Renal pelvis (tissue), 4 donors: ENCODE results near the gene BTNL8. TPM values are rescaled to one million over a fixed set of nuclear protein-coding genes. Genes with fewer than 3 reads are reported as not detected.

Source experiments
- DNase-seq: peaks from one replicate; pipeline ENCODE4 v3.0.0-alpha.2; 2013
- polyA plus RNA-seq, 3 donors: library from polyadenylated mRNA; unstranded; fragments of 120-200 nt; gene quantifications; one replicate each; pipeline ENCODE4 v1.2.1, GENCODE V29; 2013; ENCODE audit not compliant: insufficient read length in 3 of 3

BTNL8 gene
- polyA plus RNA-seq, 3 donors, result 0.34 to 1.1 (median 0.56) TPM

DNA sequence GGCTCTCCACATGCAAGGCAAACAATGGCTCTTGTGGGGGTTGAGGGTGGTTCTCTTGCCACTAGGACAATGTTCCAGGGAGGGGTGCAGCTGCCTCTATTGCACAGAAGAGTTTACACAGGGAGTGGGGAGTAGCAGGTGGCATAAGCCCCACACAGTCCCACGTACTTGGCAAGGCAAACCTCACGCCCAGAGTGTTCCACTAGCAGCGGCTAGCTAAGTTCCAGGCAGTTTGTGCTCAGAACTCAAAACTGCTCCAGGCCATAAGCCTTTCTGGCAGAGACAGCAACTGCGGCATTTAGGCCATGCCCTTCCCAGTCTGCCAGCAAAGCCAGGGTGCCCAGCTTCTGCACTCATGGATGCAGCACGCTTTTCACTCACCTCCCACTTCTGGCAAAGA is 60.7 kb downstream of the BTNL8 start:
- DNase-seq, result no peak

DNA sequence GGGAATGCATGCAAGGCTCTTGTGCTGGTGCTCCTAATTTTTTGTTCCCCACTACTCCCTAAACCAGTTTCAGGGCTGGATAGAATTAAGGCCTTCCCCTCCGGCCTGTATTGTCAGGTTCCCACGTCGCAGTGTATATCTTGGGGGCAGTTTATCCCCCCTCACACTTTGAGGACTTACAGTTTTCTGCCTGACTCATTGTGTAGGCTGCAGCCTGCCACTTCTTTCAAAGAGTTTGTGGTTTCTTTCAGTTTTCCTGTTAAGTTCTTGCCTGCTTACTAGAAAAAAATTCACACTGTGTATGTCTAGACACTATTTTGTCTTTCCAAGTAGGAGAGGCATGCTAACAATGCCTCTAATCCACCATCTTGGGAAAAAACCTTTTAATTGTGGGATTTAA is 61.2 kb downstream of the BTNL8 start:
- DNase-seq, result no peak

DNA sequence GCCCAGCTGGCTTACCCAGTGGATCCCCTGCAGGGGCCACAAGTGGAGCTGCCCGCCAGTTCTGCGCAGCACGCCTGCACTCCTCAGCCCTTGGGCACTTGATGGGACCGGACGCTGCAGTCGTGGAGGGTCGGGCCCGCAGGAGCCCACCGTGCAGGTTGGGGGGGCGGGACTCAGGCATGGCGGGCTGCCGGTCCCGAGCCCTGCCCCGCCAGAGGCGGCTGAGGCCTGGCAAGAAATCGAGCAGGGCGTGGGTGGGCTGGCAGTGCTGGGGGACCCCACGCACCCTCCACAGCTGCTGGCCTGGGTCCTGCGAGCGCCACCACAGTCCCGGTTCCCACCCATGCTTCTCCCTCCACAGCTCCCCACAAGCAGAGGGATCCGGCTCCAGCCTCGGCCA is 70.4 kb downstream of the BTNL8 start:
- DNase-seq, result no peak

DNA sequence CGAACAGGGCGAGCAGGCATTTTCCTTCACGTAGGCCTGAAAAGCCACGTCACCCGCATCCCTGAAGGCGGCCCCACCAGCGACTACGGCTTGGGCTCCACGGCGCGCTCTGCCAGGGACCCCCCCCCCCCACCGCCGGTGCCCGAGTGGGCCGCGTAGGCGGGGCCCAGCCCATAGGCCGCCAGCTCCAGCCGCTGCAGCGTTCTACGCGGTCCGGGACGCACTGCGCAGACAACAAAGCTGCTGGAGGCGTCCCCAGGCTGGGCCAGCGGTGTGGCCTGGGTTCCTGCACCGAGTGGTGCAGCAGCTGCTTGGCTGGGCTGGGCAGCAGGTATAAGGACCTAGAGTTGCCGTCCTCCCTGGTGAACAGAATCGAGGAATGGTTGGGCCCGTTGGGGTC is 71.4 kb downstream of the BTNL8 start:
- no peak for DNase-seq

DNA sequence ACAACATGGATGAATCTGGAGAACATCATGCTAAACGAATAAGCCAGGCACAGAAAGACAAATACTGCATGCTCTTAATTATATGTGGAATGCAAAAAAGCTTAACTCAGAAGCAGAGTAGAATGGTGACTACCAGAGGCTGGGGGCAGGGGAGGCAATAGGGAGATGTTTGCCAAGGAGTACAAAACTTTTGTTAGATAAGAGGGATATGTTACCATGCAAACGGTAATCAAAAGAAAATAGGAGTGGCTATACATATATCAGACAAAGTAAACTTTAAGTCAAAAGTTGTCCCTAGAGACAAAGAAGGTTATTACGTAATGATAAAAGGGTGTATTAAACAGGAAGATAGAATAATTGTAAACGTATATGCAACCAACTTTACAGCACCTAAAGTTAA is 71.9 kb downstream of the BTNL8 start:
- no peak for DNase-seq

DNA sequence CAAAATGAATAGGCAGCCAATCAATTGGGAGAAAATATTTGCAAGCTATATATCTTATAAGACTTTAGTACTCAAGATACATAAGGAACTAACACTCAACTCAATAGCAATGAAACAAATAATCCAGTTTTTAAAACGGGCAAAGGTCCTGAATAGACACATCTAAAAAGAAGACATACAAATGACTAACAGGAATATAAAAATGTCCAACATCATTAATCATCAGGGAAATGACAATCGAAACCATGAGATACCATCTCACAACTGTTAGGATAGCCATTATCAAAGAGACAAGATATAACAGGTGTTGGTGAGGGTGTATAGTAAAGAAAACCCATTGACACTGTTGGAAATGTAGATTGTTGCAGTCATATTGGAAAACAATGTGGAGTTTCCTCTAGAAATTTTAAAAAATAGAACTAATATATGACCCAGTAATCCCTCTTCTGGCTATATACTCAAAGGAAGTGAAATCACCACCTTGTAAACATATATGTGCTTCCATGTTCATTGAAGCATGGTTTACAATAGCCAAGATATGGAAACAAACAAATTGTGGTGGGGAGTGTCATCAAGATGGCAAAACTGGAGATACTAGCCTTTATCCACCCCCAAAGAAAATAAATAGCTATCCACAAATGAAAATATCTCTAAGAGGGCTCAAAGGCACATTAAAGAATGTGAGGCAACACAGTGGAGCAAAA is 75.8 kb downstream of the BTNL8 start:
- no peak for DNase-seq

DNA sequence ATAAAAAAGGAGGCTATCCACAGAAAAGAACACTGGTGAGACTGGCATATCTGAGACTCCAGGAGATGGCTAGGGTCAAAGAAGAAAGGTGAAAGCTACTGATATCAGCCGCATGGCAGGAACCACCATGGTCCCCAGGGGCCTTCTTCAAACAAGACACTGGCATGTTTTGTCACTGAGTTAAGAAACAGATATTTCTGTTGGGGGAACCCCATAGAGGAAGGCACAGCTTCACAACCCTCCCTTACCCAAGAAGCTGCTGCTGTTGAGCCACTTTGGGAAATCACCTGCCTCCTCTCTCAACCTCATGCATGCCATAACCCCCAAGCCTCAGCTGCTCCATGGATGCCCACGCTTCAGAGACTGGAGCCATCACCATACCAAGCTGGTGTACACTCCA is 76.4 kb downstream of the BTNL8 start:
- DNase-seq, result no peak

DNA sequence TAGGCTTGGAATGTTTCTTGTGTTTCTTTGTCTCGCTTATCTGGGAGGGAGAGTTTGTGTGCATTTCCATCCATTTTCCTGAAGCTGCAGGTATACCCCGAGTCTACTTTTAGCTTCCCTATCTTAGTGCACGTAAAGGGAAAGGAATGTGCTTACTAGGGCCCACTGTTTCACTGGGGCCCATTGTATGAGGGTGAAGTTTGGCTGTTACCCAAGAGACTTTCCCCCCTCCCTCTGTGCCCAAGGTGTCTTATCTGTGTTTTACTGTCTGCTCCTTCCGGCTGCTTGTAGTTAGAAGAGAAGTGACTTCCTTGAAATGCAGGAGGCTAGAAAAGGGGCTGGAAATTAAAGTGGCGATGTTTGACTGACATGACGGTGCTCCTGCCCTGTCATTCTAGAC is 77.6 kb downstream of the BTNL8 start:
- no peak for DNase-seq

DNA sequence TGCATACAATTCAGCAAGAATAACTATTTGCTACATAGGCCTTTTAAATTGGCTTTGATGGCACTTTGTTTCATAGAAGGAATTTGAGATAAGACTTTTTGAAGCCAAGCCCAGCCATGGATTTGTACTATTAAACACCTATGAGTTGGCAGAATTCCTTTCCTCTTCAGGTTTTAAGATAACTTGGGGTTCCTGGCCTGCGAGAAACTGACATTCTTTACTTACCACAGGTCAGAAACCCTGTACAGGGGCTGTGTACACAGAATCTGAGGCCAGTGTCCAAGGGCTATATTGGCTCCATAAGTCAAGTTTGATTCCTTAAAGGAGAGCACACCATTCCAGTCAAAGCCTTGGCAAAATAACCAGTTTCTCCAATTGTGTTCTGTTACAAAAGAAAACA is 78.9 kb downstream of the BTNL8 start:
- DNase-seq, result no peak

DNA sequence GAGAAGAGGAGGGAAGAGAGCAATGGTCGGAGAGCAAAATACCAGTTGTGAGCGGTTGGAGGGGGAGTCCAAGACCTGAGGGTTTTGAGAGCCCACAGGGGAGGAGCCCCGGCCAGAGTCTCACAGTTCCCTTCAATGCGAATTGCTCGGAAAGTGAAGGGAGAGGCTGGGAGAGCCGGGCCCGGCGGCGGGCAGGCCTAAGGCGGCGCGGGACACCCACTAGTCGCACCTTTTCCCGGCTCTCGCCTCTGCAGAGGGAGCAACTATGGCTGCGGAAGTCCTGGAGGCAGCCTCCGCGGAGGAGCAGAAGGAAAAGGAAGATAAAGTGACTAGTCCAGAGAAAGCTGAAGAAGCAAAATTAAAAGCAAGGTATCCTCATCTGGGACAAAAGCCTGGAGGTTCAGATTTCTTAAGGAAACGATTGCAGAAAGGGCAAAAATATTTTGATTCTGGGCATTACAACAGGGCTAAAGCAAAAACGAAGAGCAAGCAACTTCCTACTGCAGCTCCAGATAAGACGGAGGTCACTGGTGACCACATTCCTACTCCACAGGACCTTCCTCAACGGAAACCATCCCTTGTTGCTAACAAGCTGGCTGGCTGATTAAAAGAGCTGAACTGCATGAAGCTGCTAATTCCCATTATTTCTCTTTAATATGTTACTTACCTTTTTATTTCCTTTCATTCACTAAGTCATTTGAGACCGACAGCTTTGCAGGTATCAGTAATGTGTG is 83.2 kb downstream of the BTNL8 start:
- no peak for DNase-seq

DNA sequence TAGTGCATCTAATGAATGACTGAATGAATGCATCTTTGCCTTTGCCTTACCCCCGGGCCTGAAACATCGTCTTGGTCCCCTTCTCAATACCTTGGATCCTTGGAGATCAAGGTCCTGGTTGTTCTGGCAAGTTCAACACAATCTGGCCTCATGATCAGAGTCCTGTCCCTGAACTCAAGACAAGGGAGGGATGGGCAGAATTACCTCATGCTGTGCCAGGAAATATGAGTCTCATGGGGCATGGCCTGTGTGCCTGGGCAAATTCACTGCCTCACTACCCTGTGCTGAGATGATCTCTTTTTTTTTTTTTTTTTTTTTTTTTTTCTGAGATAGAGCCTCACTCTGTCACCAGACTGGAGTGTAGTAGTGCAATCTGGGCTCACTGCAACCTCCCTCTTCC is 89.1 kb downstream of the BTNL8 start:
- no peak for DNase-seq

DNA sequence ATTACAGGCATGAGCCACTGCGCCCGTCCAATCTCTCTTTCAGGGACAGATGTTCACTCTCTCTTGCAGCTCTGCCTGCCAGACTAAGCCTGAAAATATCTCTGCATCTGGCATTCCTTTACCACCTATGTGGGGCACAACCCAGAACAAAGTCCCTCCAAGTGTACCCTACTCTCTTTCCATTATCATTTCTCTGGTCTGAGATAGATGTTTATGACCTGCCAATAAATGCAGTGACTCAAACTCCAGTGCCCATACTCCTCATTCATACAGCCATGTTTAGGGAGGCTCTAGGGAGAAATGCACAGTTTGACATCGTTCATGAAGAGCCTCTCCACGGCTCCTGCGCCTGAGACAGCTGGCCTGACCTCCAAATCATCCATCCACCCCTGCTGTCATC is 89.6 kb downstream of the BTNL8 start, which contains the start of gene BTNL3:
Gene BTNL3 (plus strand): TSS at position 255 of the 400 bp plus-strand sequence. CDS start 183 bp downstream, outside the sequence.
- no peak for DNase-seq

DNA sequence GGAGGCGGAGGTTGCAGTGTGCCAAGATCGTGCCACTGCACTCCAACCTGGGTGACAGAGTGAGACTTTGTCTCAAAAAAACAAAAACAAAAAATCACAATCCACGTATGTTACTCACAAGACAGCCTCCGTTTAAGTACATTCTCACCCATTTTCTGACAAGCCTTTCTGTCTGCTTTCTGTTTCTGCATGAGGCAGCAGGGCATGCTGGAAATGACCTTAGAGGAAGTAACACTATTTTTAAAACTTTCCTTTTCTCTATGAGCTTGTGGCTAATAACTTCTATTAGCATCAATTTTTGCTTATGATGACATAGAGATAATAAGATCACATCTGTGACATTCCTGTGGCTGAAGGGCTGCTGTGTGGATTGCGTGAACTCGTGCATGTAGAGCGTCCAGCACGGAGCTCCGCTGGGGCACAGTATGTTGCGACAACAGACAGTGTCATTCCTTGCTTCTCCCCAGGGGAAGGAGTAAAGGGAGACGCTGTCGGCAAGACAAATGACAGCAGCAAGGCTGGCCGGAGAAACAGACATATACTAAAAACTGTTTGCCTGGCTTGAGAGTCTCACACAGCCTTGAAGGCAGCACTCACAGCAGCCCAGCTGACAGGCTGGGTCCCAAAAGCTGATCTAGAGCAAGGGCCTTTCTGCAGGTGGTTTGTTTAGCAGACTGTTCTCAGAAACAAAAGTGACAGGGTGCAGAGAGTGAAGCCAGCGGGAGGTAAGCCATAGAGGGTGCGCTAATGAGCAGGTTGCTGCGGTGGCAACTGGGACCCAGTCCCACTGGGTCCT is 91.3 kb downstream of the BTNL8 start:
- no peak for DNase-seq

DNA sequence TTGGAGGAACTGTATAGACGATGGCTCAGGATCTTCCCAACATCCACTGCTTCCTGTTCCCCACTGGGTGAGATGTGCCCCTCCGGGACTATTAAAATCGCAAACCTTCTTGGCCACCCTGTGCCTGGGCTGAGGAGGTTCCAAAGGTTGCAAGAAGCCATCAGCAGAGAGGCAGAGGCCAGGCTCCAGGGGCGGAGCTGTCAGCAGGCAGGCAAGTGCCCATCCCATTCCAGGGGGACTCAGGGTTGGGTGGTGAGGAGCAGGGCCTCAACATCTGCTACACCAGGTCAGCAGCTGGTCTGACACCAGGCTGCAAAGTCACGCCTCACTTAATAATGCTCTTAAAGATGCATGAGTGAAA is 91.9 kb downstream of the BTNL8 start:
- no peak for DNase-seq

Other genes with a start within 250 kb of the BTNL8 start
- 10 to 100 TPM; 29.1 to 36.6 (median 33.7) TPM for gene FLT4, start 249.6 kb upstream of the BTNL8 start, polyA plus RNA-seq
- not detected for gene OR2Y1, start 159.1 kb upstream of the BTNL8 start, polyA plus RNA-seq
- gene MGAT1, start 96.4 kb upstream of the BTNL8 start, polyA plus RNA-seq, result 10 to 100 TPM; 79.0 to 89.7 (median 89.1) TPM
- gene ZFP62, start 37.9 kb upstream of the BTNL8 start, polyA plus RNA-seq, result 10 to 100 TPM; 56.0 to 71.9 (median 61.9) TPM
- under 1 TPM in 1 of 3 donors, not detected in 2; 0.09 TPM for gene BTNL3, start 89.7 kb downstream of the BTNL8 start, polyA plus RNA-seq
- 10 to 100 TPM in 2 of 3 donors, 1 to 10 TPM in 1; 5.3 to 14.7 (median 10.2) TPM for gene BTNL9, start 141.1 kb downstream of the BTNL8 start, polyA plus RNA-seq
- gene OR2V1, start 232.0 kb downstream of the BTNL8 start, polyA plus RNA-seq, result under 1 TPM in 1 of 3 donors, not detected in 2; 0.06 TPM
- under 1 TPM in 2 of 3 donors, not detected in 1; 0.04 TPM for gene OR2V2, start 248.4 kb downstream of the BTNL8 start, polyA plus RNA-seq